GM12801 (cell line): Measurements from ENCODE around the gene NRG2.

Source experiments
- CTCF ChIP-seq: IDR thresholded peaks from one replicate; pipeline ENCODE4 v1.5.1; 2011; ENCODE audit warnings: control low read depth; ENCODE audit not compliant: insufficient read length; ENCODE audit errors: extremely low read depth

The NRG2 gene

DNA sequence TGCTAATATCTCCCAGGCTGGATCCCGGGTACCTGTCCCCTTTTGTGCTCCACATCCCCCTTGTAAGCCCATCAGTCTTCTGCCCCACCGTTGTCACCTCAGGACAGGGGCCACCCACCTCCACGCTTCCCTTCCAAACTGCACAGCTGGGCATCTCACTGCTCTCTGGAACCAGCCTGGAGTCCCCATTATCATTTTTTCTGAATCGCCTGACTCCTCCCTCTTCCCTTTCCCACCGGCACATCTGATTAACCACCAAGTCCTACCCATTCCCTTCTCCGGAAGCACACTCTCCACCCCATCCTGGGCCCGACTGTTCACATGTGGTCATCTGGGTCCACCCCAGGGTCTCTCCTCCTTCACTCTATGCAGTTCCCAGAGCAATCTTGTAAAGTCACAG, 193.6 kb downstream of the NRG2 start:
- TF ChIP-seq CTCF = no peak

- TF ChIP-seq CTCF = no peak
Measured at GRCh38 chr5:139848508-139849100, 194.5 kb downstream of the NRG2 start.

GRCh38 chr5:139847790-139848507, 195.2 kb downstream of the NRG2 start:
- no peak for TF ChIP-seq CTCF

DNA sequence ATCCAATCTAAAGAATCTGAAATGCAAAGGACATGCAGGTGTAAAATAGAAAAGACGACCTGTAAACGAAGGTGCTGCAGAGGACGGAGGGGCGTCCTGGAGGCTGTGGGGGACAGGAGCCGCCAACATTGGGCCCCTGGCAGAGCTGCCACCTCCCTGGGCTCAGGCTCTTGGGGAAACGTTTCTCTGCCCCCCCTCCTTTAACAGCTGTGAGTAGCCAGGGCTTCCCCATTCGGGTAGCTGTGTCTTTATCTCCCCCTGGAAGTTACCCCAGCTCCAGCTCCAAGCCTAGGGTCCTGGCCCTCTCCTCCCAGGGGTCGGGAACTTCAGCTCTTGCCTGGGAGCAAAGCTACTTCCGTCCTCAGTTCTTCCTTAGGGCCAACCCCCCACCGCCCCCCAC, 196.0 kb downstream of the NRG2 start:
- TF ChIP-seq CTCF = no peak

GRCh38 chr5:139845846-139846681, 197.0 kb downstream of the NRG2 start:
- TF ChIP-seq CTCF = no peak

DNA sequence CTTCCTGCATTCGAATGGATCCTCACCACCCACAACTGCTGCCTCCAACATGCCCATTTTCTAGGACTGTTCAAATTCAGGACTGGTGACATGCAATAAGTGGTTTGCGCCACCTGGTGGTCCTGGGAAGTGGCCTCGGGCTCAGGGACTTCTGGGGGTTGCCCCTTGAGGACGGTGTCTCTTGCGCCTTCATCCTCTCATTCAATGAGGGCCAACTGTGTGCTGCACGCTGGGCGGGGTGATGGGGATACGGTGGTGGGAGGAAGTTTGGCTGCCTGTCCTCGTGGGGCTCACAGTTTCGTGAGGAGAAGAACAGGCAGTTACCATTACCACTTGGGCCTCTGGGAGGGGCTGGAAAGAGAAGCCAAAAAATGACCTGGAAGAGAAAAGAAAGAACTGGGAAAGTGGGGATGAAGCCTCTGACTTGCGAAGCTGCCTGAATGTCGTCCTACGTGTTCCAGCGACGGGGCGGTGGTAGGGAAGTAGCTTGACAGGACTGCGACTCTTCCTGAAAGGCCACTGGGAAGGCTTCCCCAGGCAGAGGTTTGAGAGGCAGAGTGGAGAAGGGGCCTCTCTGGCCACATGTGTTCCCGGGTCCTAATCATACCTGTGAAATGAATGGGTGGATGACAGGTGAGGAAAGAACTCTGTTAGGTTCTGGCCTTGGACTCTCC, 198.5 kb downstream of the NRG2 start:
- no peak for TF ChIP-seq CTCF

DNA sequence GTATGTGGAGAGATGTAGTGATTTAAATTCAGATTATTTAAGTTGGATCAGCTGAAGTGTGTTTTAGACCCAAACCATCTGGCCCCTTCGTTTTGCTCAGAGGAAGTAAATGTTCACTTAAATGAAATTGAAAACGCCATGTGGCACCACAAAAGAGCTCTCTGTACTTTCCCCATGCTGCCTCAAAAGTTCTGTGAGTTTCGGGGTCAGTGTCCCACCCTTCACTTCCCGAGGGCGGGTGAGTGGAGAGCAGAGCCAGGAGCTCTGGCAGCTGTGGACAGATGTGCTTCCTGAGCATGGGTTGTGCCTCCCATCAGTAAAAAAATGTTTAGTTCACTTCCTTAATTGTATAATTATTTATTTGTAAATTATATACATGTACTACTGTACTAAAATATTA, 199.1 kb downstream of the NRG2 start:
- TF ChIP-seq CTCF = no peak
